PC-9 (cell line): ENCODE data around the gene LIPI.
"Not testable (repeated sequence)": the region's sequence is repeated elsewhere in the genome, so short reads cannot be mapped to it uniquely, and the experiment has no call there.

Experiments
- EZH2 ChIP-seq: fragments of 200-600 bp; sonication (generic); IDR thresholded peaks from 2 replicates; pipeline ENCODE4 v1.8.0; 2017; ENCODE audit warnings: antibody characterized with exemption, low read depth
- TF ChIP-seq, protein P1 (sequence below): fragments of 200-600 bp; sonication (generic); conservative IDR thresholded peaks from 2 replicates; pipeline ENCODE4 v1.6.1; 2017; ENCODE audit warnings: mixed run types, antibody characterized with exemption, mild to moderate bottlenecking, moderate library complexity

DNA sequence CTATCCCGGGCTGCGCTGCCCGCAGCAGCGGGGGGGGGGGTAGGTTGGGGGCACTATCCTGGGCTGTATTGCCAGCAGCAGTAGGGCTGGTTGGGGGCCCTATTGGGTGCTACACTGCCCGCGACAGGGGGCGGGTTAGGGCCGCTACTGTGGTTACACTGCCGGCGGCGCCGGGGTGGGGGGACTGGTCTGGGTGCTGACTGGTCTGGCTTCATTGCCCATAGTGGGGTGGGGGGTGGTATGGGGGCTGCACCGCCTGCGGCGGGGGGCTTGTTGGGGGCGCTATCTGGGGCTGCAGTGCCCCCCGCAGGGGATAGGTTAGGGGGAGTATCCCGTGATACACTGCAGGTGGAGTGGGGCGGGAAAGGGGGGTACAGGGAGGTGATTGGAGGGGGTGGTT is 148.1 kb downstream of the LIPI start:
- TF ChIP-seq, protein P1, sequence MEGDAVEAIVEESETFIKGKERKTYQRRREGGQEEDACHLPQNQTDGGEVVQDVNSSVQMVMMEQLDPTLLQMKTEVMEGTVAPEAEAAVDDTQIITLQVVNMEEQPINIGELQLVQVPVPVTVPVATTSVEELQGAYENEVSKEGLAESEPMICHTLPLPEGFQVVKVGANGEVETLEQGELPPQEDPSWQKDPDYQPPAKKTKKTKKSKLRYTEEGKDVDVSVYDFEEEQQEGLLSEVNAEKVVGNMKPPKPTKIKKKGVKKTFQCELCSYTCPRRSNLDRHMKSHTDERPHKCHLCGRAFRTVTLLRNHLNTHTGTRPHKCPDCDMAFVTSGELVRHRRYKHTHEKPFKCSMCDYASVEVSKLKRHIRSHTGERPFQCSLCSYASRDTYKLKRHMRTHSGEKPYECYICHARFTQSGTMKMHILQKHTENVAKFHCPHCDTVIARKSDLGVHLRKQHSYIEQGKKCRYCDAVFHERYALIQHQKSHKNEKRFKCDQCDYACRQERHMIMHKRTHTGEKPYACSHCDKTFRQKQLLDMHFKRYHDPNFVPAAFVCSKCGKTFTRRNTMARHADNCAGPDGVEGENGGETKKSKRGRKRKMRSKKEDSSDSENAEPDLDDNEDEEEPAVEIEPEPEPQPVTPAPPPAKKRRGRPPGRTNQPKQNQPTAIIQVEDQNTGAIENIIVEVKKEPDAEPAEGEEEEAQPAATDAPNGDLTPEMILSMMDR, result not testable (repeated sequence)
- not testable (repeated sequence) for TF ChIP-seq EZH2
